HepG2 (cell line): Measurements from ENCODE around the gene TTLL10. TPM values are rescaled to one million over a fixed set of nuclear protein-coding genes. Genes with fewer than 3 reads are reported as not detected.

Source experiments
- ARHGAP35 ChIP-seq: sonication (generic); formaldehyde crosslinking; IDR thresholded peaks from 2 replicates; pipeline ENCODE4 v1.9.0; 2022; ENCODE audit warnings: mild to moderate bottlenecking, inconsistent platforms, moderate library complexity, missing genetic modification reagents, borderline replicate concordance
- BRF2 ChIP-seq: sonication (generic); formaldehyde crosslinking; IDR thresholded peaks from 2 replicates; pipeline ENCODE4 v1.8.1; 2022; ENCODE audit warnings: mild to moderate bottlenecking, missing genetic modification reagents
- CREBL2 ChIP-seq: sonication (generic); formaldehyde crosslinking; IDR thresholded peaks from 2 replicates; pipeline ENCODE4 v1.8.1; 2023; ENCODE audit warnings: missing genetic modification reagents, mild to moderate bottlenecking, borderline replicate concordance
- DR1 ChIP-seq: sonication (generic); formaldehyde crosslinking; IDR thresholded peaks from 2 replicates; pipeline ENCODE4 v1.8.0; 2021; ENCODE audit warnings: mild to moderate bottlenecking, missing genetic modification reagents, inconsistent platforms
- MNT ChIP-seq: fragments of 450-650 bp; IDR thresholded peaks from 2 replicates; pipeline ENCODE4 v1.6.1; 2016
- MYC ChIP-seq: sonication (generic); formaldehyde crosslinking; IDR thresholded peaks from 2 replicates; pipeline ENCODE4 v1.9.0; 2021; ENCODE audit warnings: missing genetic modification reagents, borderline replicate concordance
- NR2F6 ChIP-seq, 2 experiments: IDR thresholded peaks; 2 replicates each; pipeline ENCODE4 v1.6.1; 2016; ENCODE audit warnings: antibody characterized with exemption in 1 of 2, mild to moderate bottlenecking in 1 of 2
- RFX5 ChIP-seq: IDR thresholded peaks from 2 replicates; pipeline ENCODE4 v1.6.1; 2011; ENCODE audit warnings: low read depth, low read length, improper control_type of control experiment
- SP1 ChIP-seq, 2 experiments: fragments of 450-650 bp in 1 of 2; sonication (generic) in 1 of 2; formaldehyde crosslinking in 1 of 2; IDR thresholded peaks; 2 replicates each; pipeline versions ENCODE4 v1.4.0 to v1.6.1; 2016 to 2020; ENCODE audit warnings: missing genetic modification reagents in 1 of 2
- ZNF414 ChIP-seq: sonication (generic); formaldehyde crosslinking; IDR thresholded peaks from 2 replicates; pipeline ENCODE4 v1.5.0; 2020; ENCODE audit warnings: missing genetic modification reagents
- ZNF687 ChIP-seq: sonication (generic); formaldehyde crosslinking; IDR thresholded peaks from 2 replicates; pipeline ENCODE4 v1.5.1; 2020; ENCODE audit warnings: mild to moderate bottlenecking, missing genetic modification reagents, moderate library complexity
- ZNF83 ChIP-seq: sonication (generic); formaldehyde crosslinking; IDR thresholded peaks from 2 replicates; pipeline ENCODE4 v1.4.0; 2020; ENCODE audit warnings: missing genetic modification reagents, mild to moderate bottlenecking, borderline replicate concordance
- ZNF883 ChIP-seq: sonication (generic); formaldehyde crosslinking; IDR thresholded peaks from 2 replicates; pipeline ENCODE4 v1.5.1; 2020; ENCODE audit warnings: mild to moderate bottlenecking, missing genetic modification reagents; ENCODE audit errors: not compliant biosample characterization
- polyA plus RNA-seq, 8 experiments: library from polyadenylated mRNA; depleted of rRNA in 3 of 8; stranded (reverse) in 7 of 8; unstranded in 1 of 8; fragments of >200 nt; fragmentation: Illumina TruSeq in 4 of 8; extraction: Trizol in 4 of 8; gene quantifications; 2 replicates each; pipeline versions ENCODE4 v1.2.1 to v1.2.3, GENCODE V29; 2011 to 2016; ENCODE audit warnings: low read depth in 4 of 8, missing spikeins in 1 of 8, mixed read lengths in 1 of 8; ENCODE audit not compliant: insufficient read depth in 1 of 8
- total RNA-seq, 5 experiments: library from RNA; depleted of rRNA; stranded (reverse); fragments of >200 nt; fragmentation: Illumina TruSeq; extraction: Trizol; gene quantifications; 2 replicates each; pipeline ENCODE4 v1.2.3, GENCODE V29; 2016; ENCODE audit warnings: low read depth in 1 of 5
- TF ChIP-seq, protein P1 (sequence below): sonication (generic); formaldehyde crosslinking; IDR thresholded peaks from 2 replicates; pipeline ENCODE4 v1.8.0; 2023; ENCODE audit warnings: mild to moderate bottlenecking, missing genetic modification reagents
- TF ChIP-seq, protein P2 (sequence below), 2 experiments: sonication (generic) in 1 of 2; formaldehyde crosslinking in 1 of 2; IDR thresholded peaks; 2 replicates each; pipeline versions ENCODE4 v1.4.0 to v1.6.1; 2018 to 2020; ENCODE audit warnings: missing genetic modification reagents in 2 of 2, borderline replicate concordance in 1 of 2, low read depth in 1 of 2, mild to moderate bottlenecking in 1 of 2, missing biosample characterization in 1 of 2

Gene TTLL10
- total and polyA plus RNA-seq, 2 of the 13 experiments (the other 11 are each of a cell fraction or from before 2014, with no cell fraction given), result not detected

GRCh38 chr1:1157914-1158710 lies 15.6 kb upstream of the TTLL10 start (continued):
- TF ChIP-seq ZNF687 (CRISPR knock-in tag) (peak; percentile 77), RFX5 (no peak), NR2F6 (IDR thresholded peaks at IDR 0.05) (no peak), NR2F6 (CRISPR knock-in tag; IDR thresholded peaks at IDR 0.05) (peak; percentile 47; the same call in 1 of the 2 replicates), BRF2 (CRISPR knock-in tag) (no peak), SP1 (IDR thresholded peaks at IDR 0.05) (no peak), SP1 (CRISPR knock-in tag; IDR thresholded peaks at IDR 0.05) (no peak), ZNF414 (CRISPR knock-in tag) (0 out of 2 replicates have a peak, but pooled peaks have one; percentile 26), MYC (CRISPR knock-in tag) (no peak), MNT (no peak), ZNF883 (CRISPR knock-in tag) (no peak), ARHGAP35 (CRISPR knock-in tag) (no peak), ZNF83 (CRISPR knock-in tag) (0 out of 2 replicates have a peak, but pooled peaks have one; percentile 28), DR1 (no peak), CREBL2 (CRISPR knock-in tag) (no peak)
- TF ChIP-seq, protein P1, sequence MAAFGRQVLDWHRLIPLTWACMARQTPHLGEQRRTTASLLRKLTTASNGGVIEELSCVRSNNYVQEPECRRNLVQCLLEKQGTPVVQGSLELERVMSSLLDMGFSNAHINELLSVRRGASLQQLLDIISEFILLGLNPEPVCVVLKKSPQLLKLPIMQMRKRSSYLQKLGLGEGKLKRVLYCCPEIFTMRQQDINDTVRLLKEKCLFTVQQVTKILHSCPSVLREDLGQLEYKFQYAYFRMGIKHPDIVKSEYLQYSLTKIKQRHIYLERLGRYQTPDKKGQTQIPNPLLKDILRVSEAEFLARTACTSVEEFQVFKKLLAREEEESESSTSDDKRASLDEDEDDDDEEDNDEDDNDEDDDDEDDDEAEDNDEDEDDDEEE (CRISPR knock-in tag), result no peak
- TF ChIP-seq, protein P2, sequence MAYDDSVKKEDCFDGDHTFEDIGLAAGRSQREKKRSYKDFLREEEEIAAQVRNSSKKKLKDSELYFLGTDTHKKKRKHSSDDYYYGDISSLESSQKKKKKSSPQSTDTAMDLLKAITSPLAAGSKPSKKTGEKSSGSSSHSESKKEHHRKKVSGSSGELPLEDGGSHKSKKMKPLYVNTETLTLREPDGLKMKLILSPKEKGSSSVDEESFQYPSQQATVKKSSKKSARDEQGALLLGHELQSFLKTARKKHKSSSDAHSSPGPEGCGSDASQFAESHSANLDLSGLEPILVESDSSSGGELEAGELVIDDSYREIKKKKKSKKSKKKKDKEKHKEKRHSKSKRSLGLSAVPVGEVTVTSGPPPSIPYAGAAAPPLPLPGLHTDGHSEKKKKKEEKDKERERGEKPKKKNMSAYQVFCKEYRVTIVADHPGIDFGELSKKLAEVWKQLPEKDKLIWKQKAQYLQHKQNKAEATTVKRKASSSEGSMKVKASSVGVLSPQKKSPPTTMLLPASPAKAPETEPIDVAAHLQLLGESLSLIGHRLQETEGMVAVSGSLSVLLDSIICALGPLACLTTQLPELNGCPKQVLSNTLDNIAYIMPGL (CRISPR knock-in tag; IDR thresholded peaks at IDR 0.05; ENCODE audit: borderline replicate concordance in 1 of 2, low read depth in 1 of 2), result no peak
